ENCODE data around the gene EFL1. TPM values are rescaled to one million over a fixed set of nuclear protein-coding genes. Genes with fewer than 3 reads are reported as not detected.
"Not testable (repeated sequence)": the region's sequence is repeated elsewhere in the genome, so short reads cannot be mapped to it uniquely, and the experiment has no call there.

EFL1 gene
- total and polyA plus RNA-seq, 2 of the 4 experiments (the other 2 are of a cell fraction): 10.1 to 24.6 TPM

GRCh38 chr15:82237944-82238534, 24.5 kb downstream of the EFL1 start:
- in situ Hi-C loops (cut with MboI; ENCODE audit: low sequenced_read_pairs); H3K14ac ChIP-seq (replicated peaks; ENCODE audit: low read depth, low read length); H2AK5ac ChIP-seq (ENCODE audit: low read depth, low read length); H3K27me3 ChIP-seq (ENCODE audit: control insufficient read depth, insufficient read depth, low read length); H3K4me3 ChIP-seq (ENCODE audit: insufficient read depth, low read depth, low read length); H2BK120ac ChIP-seq (ENCODE audit: low read depth, low read length); H3K36me3 ChIP-seq (ENCODE audit: control insufficient read depth, insufficient read depth, low read length); ATAC-seq (ENCODE audit: low read depth); H3K79me1 ChIP-seq (ENCODE audit: low read depth in 1 of 2, low read length in 2 of 2); H3K56ac ChIP-seq (ENCODE audit: extremely low read depth, insufficient read depth, low read length); H3K27ac ChIP-seq (ENCODE audit: insufficient read depth, low read length); H3K23ac ChIP-seq (ENCODE audit: low read depth, low read length); intact Hi-C loops (cut with micrococcal nuclease); H4K91ac ChIP-seq (ENCODE audit: insufficient read depth, low read depth, low read length); H4K8ac ChIP-seq (ENCODE audit: low read depth in 2 of 2, low read length in 2 of 2); H3K4ac ChIP-seq (ENCODE audit: low read depth, low read length); H2AFZ ChIP-seq (replicated peaks; ENCODE audit: low read length, poor library complexity); H4K5ac ChIP-seq (ENCODE audit: low read depth, low read length); H3K4me2 ChIP-seq (ENCODE audit: low read depth, low read length); BruUV-seq (replicated peaks); H3K9ac ChIP-seq (ENCODE audit: low read depth, low read length); H3K9me3 ChIP-seq (ENCODE audit: control insufficient read depth, insufficient read depth, low read length); H2BK15ac ChIP-seq (ENCODE audit: low read depth, low read length); dilution Hi-C loops (cut with HindIII; ENCODE audit: low sequenced_read_pairs, unreplicated experiment); H3K4me1 ChIP-seq (ENCODE audit: control insufficient read depth, insufficient read depth, low read length); H2AK9ac ChIP-seq (replicated peaks; ENCODE audit: low read depth, low read length, poor library complexity); DNase-seq; H4K20me1 ChIP-seq (ENCODE audit: insufficient read depth, low read length); H2BK5ac ChIP-seq (ENCODE audit: low read depth, low read length, poor library complexity, severe bottlenecking); H3K18ac ChIP-seq (ENCODE audit: low read depth, low read length); H3K9me1 ChIP-seq (ENCODE audit: insufficient read depth, low read length); CTCF ChIA-PET; H2BK20ac ChIP-seq (ENCODE audit: low read depth, low read length); POLR2A ChIA-PET (ENCODE audit: unreplicated experiment): not testable (repeated sequence)
- WGBS, 2 experiments (ENCODE audit: extremely low coverage in 2 of 2, insufficient read length in 1 of 2): no CpG with 5 or more reads among the region's 3 CpGs
